NCI-H69 (cell line): ENCODE measurements around the gene CCDC83.
"Not testable (repeated sequence)": the region's sequence is repeated elsewhere in the genome, so short reads cannot be mapped to it uniquely, and the experiment has no call there.

Source experiments
- DNase-seq: peaks from one replicate; lab custom pipeline; 2025; lab: John Stamatoyannopoulos, UW

The CCDC83 gene

GRCh38 chr11:85835729-85836128, 19.5 kb upstream of the CCDC83 start:
- DNase-seq = no peak

GRCh38 chr11:85840932-85841331, 14.3 kb upstream of the CCDC83 start:
- DNase-seq = not testable (repeated sequence)

GRCh38 chr11:85843929-85844328, 11.3 kb upstream of the CCDC83 start:
- no peak for DNase-seq

DNA sequence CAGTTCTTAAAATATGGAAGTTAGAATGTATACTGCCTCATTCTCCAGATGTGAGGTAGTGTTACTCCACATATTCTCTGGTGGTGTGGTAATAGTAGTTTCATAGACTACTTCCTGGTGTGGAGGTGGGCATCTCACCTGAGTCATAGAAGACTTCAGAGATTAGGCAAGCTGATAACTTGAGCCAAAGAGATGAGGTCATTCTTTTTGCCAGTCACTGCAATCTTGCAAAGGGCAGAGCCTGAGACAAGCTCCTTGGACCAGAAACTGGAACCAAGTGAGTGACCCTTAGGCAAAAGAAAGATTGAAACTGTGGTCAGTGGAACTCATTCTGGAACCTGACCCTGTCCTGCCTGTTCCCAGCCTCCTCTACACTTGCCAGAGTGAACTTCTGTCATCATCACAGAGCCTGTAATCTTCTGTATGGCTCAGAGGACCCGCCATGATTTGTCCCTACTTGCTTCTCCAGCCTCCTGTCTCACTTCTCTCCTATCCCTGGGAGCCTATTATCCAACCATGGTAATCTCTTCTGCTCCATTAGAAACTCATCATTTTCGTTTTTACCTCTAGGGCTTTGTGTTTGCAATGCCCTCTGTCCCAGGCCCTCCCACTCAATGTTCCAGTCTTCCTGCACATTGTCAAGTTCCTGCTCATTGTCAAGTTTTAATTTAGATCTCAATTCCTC, 10.6 kb upstream of the CCDC83 start:
- DNase-seq = peak; percentile 16

DNA sequence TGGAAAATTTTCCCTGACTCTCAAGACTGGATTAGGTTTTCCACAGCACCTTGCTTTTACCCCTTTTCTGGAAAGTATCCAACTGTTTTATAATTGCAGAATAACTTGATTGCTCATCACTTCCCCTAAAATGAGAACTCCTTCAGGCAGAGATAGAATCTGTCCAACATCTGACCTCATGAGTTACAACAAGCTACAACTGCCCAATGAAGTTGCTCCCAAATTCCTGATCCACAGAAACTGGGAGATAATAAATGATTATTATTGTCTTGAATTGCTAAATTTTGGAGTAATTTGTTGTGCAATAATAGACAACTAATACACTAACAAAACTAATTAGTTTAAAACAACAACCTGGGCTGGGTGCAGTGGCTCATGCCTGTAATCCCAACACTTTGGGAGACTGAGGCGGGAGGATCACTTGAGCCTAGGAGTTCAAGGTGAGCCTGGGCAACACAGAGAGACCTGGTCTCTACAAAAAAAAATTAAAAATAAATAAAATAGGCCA, 10.0 kb upstream of the CCDC83 start:
- peak; percentile 14 for DNase-seq

- DNase-seq = no peak
These were observed 7.7 kb upstream of the CCDC83 start for GRCh38 chr11:85847436-85847835.

DNA sequence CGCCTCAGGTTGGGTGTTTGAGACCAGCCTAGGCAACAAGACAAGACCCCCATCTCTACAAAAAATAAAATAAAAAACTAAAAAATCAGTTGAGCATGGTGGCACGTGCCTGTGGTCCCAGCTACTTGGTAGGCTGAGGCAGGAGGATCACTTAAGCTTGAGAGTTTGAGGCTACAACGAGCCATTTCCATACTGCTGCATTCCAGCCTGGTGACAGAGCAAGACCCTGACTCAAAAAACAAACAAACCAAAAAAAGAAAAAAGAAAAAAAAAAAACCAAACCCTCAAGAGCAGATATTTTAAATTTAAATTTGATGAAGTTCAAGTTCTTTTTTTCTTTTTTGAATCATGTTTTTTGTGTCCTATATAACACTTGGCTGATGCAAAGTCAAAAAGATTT, 7.2 kb upstream of the CCDC83 start:
- no peak for DNase-seq

DNA sequence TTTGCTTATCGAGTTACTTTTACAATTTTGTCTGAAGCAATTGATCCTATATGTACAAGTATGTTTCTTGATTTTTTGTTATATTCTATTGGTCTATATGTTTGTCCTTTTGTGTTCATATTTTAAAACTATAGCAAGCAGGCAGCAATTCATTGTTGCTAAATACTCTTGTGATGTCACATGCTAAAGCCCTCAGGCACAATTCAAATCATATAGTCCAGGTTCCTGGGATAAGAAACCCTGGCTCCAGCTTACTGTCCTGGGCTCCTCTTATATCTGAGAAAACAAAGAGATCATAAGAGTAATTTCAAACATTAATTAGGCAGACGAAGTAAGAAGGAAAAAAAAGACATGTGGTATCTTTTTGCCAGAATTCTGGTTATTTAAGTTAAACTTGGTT, 6.6 kb upstream of the CCDC83 start:
- DNase-seq = no peak

DNA sequence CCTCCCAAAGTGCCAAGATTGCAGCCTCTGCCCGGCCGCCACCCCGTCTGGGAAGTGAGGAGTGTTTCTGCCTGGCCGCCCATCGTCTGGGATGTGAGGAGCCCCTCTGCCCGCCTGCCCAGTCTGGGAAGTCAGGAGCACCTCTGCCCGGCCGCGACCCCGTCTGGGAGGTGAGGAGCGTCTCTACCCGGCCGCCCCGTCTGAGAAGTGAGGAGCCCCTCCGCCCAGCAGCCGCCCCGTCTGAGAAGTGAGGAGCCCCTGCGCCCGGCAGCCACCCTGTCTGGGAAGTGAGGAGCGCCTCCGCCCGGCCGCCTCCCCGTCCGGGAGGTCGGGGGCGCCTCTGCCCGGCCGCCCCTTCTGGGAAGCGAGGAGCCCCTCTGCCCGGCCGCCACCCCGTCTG, 2.4 kb upstream of the CCDC83 start:
- not testable (repeated sequence) for DNase-seq

DNA sequence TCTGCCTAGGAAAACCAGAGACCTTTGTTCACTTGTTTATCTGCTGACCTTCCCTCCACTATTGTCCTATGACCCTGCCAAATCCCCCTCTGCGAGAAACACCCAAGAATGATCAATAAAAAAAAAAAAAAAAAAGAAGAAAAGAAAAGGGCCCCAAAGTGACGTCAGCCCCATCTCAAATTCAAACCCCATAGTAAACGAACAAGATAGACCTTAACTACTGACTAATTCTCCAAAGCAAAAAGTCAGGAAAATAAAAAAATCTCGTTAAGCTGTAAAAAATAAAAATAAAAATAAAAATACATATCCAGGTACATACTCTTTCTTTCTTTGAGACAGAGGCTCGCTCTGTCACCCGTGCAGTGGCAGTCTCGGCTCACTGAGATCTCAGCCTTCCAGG, 1.6 kb upstream of the CCDC83 start:
- not testable (repeated sequence) for DNase-seq

DNA sequence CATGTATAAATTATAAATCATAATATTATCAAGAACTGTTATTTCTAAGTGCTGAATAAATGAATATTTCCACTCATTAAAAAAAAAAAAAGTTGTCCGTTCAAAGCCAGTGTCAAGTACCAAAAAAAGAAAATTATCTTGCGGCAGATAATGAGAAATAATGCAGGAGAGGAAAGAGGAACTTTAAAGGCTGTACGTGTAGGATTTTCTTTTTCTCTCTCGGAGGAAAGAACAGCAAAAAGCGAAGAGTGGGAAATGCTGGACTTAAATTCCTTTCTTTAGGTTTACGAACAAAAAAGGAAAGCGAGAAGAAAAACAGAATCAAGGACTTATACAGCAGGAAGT, 999 bp upstream of the CCDC83 start:
- no peak for DNase-seq

- peak; percentile 98 for DNase-seq
These were observed 434 bp upstream of the CCDC83 start for GRCh38 chr11:85854557-85855340.

GRCh38 chr11:85857098-85857497, 1.9 kb downstream of the CCDC83 start:
- no peak for DNase-seq

DNA sequence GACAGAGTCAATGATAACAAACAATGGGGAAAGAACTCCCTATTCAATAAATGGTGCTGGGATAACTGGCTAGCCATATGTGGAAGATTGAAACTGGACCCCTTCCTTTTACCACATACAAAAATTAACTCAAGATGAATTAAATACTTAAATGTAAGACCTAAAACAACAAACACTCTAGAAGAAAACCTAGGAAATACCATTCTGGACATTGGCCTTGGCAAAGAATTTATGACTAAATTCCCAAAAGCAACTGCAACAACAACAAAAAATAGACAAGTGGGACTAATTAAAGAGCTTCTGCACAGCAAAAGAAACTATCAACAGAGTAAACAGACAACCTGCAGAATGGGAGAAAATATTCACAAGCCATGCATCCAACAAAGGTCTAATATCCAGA, 4.4 kb downstream of the CCDC83 start:
- DNase-seq = not testable (repeated sequence)

DNA sequence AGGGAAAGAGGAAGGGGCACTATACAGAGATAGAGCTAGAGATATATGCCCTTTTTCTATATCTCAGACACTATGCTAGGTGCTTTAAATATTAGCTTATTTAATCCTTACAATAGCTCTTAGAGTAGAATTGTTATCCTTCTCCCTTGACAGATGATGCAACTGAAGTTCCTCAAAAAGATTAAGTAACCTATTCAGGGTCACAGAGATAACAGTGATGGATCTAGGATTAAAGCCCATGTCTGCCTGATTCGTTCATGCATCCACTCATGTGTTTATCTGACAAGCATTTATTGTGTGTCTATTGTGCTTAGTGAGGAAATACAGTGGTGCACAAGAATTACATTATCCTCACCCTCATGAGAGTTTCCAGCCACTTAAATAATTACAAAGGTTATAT, 8.7 kb downstream of the CCDC83 start:
- DNase-seq = peak; percentile 42

- DNase-seq = no peak
These were observed 11.1 kb downstream of the CCDC83 start for GRCh38 chr11:85866137-85866827.

DNA sequence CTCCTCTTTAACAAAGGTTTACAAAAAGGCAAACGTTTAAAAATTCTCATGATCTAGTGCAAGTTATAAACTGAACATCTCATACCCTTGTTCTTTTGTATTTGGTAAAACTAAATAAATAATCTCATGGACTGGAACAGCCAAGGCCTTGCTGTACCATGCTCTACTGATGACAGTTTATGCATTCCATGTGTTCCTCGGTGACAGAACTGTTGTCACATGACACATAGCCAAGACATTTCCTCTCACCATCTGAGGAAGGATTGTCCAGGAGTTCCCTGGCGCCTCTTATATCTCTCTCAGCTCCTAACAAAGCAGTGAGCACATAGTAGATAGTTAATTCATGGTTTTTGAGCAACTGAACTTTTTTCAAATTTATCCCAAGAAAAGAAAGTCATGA, 12.6 kb downstream of the CCDC83 start:
- no peak for DNase-seq

GRCh38 chr11:85869781-85870180, 14.6 kb downstream of the CCDC83 start:
- peak; percentile 42 for DNase-seq

- DNase-seq = no peak
These were observed 19.1 kb downstream of the CCDC83 start for GRCh38 chr11:85874265-85874664.

DNA sequence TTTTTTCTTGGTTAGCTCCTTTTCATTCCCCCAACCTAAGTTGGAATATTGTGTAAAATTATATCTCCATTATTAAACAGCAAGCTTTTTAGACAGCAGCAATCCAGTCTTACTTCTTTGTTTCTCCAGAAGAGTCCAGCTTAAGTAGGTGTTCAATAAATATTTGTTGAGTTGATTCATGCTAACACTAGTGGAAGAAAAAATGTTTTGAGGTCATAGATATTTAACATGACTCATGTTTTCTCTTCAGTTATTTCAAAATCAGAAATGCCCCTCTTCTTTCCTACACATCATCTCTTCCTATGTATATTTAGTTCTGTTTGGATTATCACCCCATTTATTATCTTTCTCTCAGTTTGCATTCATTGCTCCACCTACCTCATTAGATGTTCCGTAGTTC, 20.3 kb downstream of the CCDC83 start:
- DNase-seq = no peak

- DNase-seq = peak; percentile 26
These were observed 29.4 kb downstream of the CCDC83 start for GRCh38 chr11:85884581-85885021.

DNA sequence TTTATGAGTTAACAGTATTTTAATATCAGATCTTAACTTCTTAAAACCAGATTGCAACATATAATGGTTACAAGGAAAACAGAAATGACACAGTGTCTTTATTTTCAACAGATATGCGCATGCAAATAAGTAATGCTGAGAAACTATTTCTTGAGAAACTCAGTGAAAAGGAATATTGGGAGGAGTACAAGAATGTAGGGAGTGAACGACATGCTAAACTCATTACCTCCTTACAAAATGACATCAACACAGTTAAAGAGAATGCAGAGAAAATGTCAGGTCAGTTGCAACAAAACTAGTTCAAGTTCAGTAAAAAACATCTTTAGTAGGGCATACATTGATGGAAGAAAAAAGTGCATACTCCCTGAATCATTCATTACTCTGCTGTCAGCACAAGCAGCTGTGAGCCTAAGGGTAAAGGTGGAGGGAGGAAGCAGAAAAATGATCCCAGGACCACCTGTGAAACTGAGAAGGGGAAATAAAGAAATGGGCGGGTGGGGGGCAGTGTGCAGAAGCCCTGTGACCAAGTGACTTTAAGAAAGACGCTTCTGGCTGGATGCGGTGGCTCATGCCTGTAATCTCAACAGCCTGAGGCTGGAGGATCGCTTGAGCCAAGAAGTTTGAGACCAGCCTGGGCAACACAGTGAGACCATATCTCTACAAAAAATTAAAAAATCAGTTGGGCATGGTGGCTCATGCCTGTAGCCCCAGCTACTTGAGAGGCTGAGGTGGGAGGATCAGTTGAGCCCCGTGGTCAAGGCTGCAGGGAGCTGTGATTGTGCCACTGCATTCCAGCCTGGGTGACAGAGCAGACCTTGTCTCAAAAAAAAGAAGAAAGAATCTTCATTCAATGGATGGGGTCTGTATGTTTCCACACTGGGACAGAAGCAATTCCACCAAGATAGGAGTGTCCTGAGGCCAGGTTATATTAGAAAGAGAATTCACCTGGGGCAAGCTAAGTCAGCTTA, 31.2 kb downstream of the CCDC83 start:
- no peak for DNase-seq
